Tongue (tissue), 2 donors: ENCODE results near the gene PGAP3. TPM values are rescaled to one million over a fixed set of nuclear protein-coding genes. Genes with fewer than 3 reads are reported as not detected.
"Not testable (repeated sequence)": the region's sequence is repeated elsewhere in the genome, so short reads cannot be mapped to it uniquely, and the experiment has no call there.

ENCODE experiments used
- DNase-seq: peaks from one replicate; pipeline ENCODE4 v3.0.0-alpha.2; 2015
- total RNA-seq: library from RNA; depleted of rRNA; stranded (reverse); fragments of >200 nt; gene quantifications from one replicate; pipeline ENCODE4 v1.2.3, GENCODE V29; 2014

Gene PGAP3, protein sequence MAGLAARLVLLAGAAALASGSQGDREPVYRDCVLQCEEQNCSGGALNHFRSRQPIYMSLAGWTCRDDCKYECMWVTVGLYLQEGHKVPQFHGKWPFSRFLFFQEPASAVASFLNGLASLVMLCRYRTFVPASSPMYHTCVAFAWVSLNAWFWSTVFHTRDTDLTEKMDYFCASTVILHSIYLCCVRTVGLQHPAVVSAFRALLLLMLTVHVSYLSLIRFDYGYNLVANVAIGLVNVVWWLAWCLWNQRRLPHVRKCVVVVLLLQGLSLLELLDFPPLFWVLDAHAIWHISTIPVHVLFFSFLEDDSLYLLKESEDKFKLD
- 11.2 TPM for total RNA-seq

DNA sequence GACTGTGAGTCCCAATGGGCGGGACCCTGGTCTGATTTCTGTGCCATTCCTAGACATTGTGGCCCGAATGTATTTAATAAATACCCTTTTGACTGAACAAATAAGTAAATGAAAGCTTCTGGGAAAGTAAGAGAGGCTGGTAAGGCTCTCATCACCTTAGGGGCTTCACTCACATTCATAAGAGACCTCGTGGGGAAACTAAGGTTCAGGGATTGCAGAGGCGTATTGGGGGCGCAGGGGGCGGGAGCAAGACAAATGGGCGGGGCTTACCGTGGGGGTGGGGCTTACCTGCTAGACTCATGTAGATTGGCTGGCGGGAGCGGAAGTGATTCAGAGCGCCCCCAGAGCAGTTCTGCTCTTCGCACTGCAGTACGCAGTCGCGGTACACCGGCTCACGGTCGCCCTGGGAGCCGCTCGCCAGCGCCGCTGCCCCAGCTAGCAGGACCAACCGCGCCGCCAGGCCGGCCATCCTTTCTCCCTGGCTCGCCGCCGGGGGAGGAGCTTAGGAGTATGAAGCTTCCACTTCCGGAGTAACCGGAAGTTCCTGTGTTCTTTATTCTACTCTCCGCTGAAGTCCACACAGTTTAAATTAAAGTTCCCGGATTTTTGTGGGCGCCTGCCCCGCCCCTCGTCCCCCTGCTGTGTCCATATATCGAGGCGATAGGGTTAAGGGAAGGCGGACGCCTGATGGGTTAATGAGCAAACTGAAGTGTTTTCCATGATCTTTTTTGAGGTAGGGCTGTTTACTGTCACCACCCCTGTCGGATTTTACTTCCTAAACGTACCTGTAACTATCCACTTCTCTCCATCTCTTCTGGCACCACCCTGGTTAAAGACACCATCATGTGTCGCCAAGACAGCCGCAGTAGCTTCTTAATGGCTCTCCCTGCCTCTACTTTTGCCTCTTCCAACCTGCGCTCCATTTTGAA, at the start of gene PGAP3:
TSS of gene PGAP3 (minus strand) at position 512 of the 929 bp plus-strand sequence. CDS start at position 469, 43 bp downstream.
- DNase-seq: peak; percentile 94

DNA sequence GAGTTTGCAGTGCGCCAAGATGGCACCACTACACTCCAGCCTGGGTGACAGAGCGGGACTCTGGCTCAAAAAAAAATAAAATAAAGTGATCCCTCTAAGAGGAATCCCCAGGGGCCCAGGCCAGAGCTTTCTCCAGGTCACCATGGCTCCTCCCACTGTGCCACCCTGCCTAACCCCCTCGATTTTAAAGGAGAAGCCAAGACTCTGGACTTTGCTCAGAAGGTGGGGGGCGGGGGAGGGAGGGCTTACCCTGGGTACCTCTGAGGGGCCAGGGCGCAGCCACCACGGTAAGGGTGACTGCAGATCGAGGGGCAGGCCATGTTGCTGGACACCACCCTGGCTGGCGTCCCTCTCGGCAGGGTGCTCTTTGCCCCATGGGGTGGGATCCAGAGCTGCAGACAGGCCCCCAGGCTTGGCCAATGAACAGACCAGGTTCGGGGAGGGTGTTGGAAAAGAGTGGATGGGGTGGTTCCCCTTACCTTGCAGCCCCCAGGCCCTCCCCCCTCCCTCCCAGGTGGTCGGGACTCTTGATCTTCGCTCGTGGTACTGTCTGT, 49.4 kb upstream of the PGAP3 start:
- no peak for DNase-seq

DNA sequence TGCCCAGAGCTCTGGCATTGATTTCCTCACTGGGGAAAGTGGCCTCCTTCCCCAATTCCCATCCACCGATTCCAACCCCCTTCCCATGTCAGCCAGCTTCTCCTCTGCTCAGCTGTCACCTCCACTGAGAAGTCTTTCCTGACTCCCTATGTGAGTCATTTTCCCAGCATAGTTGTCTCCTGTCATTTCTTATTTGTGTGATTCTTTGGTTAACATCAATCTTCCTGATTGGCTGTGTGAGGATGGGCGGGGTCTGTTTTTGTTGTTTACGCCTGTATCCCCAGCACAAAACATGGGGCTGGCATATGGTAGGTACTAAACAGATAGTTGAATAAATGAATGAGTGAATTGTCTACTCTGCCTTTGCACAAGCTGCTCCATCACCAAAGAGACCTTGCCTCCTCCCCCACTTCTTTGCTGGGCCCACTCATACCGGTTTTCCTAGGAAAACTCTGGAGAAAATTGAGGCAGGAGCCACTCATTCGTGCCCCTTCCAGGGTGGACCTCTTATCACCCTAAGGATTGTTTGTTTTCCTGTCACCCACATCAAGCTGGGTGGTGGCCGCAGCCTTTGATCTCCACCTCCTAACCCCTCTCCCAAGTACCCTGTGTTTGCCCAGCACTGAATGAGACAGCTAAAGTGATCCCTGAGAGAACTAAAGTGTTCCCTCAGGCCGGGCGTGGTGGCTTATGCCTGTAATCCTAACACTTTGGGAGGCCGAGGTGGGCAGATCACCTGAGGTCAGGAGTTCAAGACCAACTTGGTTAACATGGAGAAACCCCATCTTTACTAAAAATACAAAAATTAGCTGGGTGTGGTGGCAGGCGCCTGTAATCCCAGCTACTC, 48.7 kb upstream of the PGAP3 start:
- DNase-seq: no peak

DNA sequence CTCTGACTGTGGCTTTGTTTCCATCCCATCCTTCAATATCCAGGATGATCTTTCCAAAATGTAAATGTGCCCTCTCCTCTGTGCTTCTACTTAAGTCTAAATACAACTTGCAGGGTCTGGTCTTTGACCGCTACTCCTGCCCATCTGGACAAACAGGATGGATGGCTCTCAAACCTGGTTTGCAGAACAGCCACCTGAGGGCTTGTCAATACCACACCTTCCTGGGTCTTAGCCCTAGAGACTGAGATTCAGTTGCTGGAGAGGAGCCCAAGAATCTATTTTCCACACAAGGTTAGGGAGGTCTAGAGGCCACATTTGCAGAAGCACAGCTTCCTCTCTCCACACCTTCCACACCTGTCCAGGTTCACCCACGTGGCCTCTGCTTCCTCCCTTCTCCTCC, 48.0 kb upstream of the PGAP3 start:
- no peak for DNase-seq

DNA sequence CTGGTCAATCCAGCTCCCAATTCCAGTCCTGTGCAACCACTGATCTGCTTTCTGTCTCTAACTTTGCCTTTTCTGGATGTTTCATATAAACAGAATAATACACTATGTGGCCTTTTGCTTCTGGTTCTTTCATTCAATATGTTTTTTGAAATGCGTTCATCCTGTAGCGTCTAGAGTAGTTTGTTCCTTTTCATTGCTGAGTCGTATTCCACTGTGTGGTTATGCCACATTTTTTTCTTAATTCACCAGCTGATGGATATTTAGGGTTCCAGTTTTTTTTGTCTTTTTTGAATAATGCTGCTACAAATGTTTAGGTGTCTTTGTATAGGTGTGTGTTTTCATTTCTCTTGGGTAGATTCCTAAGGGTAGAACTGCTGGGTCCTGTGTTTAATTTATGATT, 44.7 kb upstream of the PGAP3 start:
- DNase-seq: no peak

DNA sequence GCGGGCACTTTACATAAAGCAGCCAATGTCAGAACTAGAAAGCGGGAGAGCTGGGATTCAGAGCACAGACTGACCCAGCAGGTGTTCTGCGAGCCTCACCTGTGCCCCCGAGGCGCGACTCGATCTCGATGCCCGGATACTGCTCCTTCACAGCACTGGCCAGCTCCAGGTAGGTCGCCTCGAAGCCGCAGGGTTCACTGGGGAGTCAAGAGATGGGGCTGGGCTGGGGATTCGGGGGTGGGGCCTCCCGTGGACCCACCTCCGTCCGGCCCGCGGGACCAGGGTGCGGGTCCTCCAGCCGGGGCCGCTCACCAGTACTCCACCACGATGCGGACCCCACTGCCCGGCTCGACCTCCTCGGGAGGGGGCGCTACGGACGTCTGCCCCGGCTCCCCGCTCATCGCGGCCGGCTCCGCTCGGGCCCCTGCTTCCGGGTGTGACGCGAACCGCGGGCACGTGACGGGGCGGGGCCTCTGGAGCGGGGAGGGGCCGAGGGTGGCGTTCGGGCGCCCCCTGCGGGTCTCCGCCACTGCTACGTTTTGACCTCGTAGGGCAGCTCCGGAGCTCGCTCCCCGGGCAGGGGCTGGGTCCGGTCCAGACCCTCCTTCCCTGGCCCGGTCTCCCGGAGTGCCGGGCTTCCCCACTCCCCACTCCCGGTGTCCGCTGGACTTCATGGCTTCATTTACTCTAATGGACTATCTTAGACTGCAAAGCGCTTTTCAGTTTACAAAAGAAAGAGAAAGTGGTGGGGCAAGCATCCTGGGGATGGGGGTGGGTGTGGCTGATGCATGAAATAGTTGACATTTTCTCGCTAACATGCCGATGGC, 42.5 kb upstream of the PGAP3 start, which contains the start of gene MIEN1:
TSS of gene MIEN1 (minus strand) at position 438 of the 827 bp plus-strand sequence. CDS start at position 401, 37 bp downstream.
- peak; percentile 94 for DNase-seq

DNA sequence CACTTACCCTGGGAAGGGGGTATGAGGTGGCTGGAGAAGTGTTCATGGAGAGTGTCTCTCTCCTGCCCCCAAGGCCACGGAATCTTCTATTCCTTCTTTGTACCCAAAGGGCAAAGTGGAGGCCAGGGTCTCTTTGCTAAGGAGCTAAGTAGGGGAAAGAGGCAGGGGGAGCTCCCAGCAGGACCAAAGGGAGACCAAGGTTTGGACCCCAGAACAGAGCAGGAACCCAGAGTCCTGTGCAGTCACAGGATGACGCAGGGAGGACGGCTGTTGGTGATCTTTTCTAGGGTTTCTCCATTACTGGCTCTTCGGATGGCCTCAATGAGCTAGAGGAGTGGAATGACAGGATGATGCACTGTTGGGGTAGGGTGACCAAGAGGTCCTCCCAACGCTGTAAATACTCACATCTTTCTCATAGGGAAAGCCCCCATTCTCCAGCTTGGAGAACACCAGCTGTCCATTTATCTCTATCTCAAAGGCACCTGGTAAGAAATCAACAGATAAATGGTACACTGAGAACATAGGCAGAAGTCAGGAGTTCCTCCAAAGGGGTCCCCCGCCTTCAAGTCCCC, 41.5 kb upstream of the PGAP3 start:
- no peak for DNase-seq

DNA sequence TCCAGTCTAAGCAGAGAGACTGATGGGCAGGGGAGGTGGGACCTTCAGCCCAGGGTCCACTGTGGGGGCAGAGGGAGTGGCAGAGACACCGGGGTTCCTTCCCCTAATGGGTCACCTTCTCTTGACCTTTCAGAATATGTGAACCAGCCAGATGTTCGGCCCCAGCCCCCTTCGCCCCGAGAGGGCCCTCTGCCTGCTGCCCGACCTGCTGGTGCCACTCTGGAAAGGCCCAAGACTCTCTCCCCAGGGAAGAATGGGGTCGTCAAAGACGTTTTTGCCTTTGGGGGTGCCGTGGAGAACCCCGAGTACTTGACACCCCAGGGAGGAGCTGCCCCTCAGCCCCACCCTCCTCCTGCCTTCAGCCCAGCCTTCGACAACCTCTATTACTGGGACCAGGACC, 39.7 kb upstream of the PGAP3 start:
- no peak for DNase-seq

DNA sequence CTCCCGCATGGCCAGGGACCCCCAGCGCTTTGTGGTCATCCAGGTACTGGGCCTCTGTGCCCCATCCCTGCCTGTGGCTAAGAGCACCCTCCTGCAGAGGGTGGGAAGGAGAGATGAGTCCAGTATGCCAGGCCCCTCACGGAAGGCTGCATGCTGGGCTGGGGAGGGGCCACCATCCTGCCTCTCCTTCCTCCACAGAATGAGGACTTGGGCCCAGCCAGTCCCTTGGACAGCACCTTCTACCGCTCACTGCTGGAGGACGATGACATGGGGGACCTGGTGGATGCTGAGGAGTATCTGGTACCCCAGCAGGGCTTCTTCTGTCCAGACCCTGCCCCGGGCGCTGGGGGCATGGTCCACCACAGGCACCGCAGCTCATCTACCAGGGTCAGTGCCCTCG, 38.8 kb upstream of the PGAP3 start:
- DNase-seq: no peak

DNA sequence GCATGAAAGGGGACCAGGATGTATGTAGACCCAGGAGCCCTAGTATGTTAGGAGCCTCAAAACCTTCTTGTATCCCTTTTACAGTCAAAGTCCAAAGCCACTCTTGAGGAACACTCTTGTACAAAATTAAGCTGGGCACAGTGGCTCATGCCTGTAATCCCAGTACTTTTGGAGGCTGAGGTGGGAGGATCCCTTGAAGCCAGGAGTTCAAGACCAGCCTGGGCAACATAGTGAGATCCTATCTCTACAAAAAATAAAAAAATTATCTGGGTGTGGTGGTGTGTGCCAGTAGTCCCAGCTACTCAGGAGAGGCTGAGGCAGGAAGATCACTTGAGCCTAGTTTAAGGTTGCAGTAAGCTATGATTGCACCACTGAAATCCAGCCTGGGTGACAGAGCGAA, 38.1 kb upstream of the PGAP3 start:
- not testable (repeated sequence) for DNase-seq

DNA sequence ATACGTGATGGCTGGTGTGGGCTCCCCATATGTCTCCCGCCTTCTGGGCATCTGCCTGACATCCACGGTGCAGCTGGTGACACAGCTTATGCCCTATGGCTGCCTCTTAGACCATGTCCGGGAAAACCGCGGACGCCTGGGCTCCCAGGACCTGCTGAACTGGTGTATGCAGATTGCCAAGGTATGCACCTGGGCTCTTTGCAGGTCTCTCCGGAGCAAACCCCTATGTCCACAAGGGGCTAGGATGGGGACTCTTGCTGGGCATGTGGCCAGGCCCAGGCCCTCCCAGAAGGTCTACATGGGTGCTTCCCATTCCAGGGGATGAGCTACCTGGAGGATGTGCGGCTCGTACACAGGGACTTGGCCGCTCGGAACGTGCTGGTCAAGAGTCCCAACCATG, 36.9 kb upstream of the PGAP3 start:
- DNase-seq: no peak

DNA sequence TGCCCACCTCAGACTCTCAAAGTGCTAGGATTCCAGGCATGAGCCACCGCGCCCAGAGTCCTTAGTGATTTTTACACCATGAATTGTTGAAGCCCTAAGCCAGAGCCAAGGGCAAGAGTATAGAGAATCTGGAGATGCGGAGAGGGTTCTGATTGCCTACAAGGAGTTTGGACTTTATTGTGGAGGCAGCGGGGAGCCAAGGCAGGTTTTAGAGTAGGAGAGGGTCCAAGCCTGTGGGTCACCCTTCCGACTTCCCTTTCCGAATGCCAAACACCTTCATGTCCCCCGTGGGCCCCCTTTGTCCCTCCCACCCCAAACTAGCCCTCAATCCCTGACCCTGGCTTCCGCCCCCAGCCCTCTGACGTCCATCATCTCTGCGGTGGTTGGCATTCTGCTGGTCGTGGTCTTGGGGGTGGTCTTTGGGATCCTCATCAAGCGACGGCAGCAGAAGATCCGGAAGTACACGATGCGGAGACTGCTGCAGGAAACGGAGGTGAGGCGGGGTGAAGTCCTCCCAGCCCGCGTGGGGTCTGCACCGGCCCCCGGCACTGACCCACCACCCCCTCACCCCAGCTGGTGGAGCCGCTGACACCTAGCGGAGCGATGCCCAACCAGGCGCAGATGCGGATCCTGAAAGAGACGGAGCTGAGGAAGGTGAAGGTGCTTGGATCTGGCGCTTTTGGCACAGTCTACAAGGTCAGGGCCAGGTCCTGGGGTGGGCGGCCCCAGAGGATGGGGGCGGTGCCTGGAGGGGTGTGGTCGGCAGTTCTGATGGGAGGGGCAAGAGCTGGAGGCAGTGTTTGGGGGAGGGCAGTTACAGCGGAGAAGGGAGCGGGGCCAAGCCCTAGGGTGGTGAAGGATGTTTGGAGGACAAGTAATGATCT, 35.4 kb upstream of the PGAP3 start:
- no peak for DNase-seq

DNA sequence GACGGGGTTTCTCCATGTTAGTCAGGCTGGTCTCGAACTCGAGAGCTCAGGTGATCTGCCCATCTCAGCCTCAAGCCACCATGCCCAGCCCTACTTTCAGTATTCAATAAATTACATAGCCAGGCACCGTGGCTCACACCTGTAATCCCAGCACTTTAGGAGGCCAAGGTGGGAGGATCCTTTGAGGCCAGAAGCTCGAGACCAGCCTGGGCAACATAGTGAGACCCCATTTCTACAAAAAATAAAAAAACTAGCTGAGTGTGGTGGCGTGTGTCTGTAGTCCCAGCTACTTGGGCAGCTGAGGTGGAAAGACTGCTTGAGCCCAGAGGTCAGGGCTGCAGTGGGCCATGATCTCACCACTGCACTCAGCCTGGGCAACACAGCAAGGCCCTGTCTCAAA, 34.2 kb upstream of the PGAP3 start:
- DNase-seq: no peak

DNA sequence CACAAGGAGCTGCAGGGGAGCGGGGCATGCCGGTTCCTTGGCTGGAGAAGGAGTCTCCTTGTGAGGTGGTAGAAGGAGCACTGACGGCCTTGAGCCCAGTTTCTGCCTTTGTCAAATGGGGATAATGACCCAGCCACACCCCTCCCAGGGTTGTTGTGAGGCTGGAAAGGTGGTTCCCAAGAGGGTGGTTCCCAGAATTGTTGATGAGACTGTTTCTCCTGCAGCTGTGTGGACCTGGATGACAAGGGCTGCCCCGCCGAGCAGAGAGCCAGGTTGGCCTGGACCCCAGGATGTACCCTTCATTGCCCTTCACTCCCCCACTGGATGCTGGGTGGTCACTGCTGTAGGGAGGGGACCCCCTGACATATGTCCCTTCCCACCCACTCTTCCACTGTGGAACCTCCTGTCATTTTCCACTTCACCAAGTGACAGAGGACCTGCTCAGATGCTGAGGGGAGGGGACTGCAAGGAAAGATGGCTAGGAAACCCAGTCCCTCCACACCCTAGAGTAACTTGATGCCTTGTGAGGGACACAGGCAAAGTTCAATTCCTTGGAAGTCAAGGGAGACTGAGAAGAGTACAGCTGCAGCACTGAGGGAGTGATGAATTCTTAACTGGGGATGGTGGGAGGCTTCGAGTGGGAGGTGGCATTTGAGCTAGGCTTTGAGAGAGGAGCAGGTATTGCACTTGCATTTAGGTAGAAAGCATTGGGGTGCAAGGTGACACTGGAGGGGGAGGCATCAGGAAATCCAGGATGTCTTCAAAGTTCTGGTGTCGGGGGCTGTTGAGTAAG, 31.9 kb upstream of the PGAP3 start:
- no peak for DNase-seq

DNA sequence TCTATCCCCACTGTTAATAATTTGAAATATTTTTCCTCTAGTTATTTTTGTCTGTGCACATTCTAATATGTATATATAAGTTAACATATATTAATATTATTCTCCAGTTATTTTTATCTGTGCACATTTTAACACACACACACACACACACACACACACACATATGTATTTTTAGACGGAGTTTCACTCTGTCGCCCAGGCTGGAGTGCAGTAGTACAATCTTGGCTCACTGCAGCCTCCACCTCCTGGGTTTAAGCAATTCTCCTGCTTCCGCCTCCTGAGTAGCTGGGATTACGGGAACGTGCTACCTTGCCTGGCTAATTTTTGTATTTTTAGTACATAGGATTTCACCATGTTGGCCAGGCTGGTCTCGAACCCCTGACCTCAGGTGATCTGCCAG, 29.8 kb upstream of the PGAP3 start:
- DNase-seq: no peak

DNA sequence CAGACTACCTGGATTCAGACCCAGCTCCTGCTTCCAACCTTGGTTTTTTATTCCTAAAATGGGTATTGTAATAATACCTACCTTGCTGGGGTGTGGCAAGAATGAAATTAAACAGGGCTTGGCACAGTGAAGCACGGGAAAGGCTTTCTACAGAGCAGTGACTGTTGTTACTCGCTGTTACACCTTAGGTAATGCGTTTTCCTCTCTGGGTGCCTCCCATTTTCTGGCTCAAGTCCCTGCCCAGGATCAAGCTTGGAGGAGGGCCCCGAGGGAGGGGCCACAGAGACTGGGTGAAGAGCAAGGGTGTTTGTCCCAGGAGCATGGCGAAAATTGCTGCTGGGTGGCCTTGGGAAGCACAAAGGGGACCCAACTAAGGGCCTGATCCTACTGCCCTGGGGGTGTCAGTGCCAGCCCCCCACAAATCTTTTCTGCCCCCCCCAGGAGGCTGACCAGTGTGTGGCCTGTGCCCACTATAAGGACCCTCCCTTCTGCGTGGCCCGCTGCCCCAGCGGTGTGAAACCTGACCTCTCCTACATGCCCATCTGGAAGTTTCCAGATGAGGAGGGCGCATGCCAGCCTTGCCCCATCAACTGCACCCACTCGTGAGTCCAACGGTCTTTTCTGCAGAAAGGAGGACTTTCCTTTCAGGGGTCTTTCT, 29.2 kb upstream of the PGAP3 start:
- no peak for DNase-seq

DNA sequence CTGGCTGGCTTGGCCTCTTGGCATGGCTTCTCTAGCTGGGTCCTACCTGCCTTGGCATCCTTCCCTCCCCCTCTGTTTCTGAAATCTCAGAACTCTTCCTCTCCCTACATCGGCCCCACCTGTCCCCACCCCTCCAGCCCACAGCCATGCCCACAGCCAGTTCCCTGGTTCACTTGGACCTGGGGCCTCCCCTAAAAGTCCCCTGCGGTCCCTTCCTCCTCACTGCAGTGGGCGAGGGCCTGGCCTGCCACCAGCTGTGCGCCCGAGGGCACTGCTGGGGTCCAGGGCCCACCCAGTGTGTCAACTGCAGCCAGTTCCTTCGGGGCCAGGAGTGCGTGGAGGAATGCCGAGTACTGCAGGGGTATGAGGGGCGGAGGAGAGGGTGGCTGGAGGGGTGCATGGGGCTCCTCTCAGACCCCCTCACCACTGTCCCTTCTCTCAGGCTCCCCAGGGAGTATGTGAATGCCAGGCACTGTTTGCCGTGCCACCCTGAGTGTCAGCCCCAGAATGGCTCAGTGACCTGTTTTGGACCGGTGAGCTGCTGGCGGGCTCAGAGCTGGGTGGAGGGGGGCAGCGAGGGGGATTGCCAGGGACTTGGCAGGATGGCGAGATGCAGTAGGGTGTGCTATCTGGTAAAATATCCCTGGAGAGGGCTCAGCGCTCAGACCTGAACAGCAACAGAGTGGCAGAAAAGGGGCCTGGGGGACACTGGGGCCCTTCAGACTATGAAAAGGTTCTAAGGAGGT, 28.4 kb upstream of the PGAP3 start:
- no peak for DNase-seq
